Measurements from ENCODE around the gene CDH2. TPM values are rescaled to one million over a fixed set of nuclear protein-coding genes. Genes with fewer than 3 reads are reported as not detected.

Gene CDH2
- total and polyA plus RNA-seq, 4 donors, result 14.2 to 49.5 (median 26.4) TPM

- DNase-seq (ENCODE audit: low spot score), result no peak
- WGBS, result 77% methylated on average over 3 of the region's 3 CpGs
- Histone ChIP-seq H3K27me3 (ENCODE audit: control insufficient read depth in 4 of 4, insufficient read depth in 4 of 4, low read length in 3 of 4) (no peaks in the 10 kb centered on the region), H3K4me3 (ENCODE audit: low read depth in 1 of 3, low read length in 3 of 3) (no peak overlapping the region), H3K27ac (ENCODE audit: low read depth in 1 of 2, low read length in 2 of 2) (no peak overlapping the region), H3K4me1 (ENCODE audit: control insufficient read depth in 4 of 4, insufficient read depth in 4 of 4, low read length in 3 of 4) (no peaks in the 10 kb centered on the region), H3K9me3 (ENCODE audit: control insufficient read depth in 4 of 4, low read length in 3 of 4) (no peaks in the 10 kb centered on the region), H3K36me3 (ENCODE audit: control insufficient read depth in 4 of 4, insufficient read depth in 3 of 4, low read depth in 1 of 4, low read length in 3 of 4) (no peaks in the 10 kb centered on the region), H3K9ac (ENCODE audit: low read depth in 1 of 2, low read length in 2 of 2) (no peak overlapping the region)
- TF ChIP-seq RAD21 (IDR thresholded peaks at IDR 0.05) (no peak), SP1 (IDR thresholded peaks at IDR 0.05) (no peak), RXRA (IDR thresholded peaks at IDR 0.05) (no peak), GABPA (IDR thresholded peaks at IDR 0.05 in 1 of 2, conservative IDR thresholded peaks at IDR 0.05 in 1 of 2) (no peak), NR2F2 (IDR thresholded peaks at IDR 0.05) (no peak), YY1 (IDR thresholded peaks at IDR 0.05) (no peak), HNF4G (IDR thresholded peaks at IDR 0.05) (no peak), FOXA1 (IDR thresholded peaks at IDR 0.05) (no peak), REST (IDR thresholded peaks at IDR 0.05) (no peak), EGR1 (IDR thresholded peaks at IDR 0.05; ENCODE audit: low read depth in 2 of 2) (no peak), HNF4A (conservative IDR thresholded peaks at IDR 0.05) (no peak), ZBTB33 (IDR thresholded peaks at IDR 0.05) (no peak), TAF1 (conservative IDR thresholded peaks at IDR 0.05) (no peak), FOXA2 (IDR thresholded peaks at IDR 0.05) (no peak), JUND (IDR thresholded peaks at IDR 0.05) (no peak)
- TF ChIP-seq, protein P1, sequence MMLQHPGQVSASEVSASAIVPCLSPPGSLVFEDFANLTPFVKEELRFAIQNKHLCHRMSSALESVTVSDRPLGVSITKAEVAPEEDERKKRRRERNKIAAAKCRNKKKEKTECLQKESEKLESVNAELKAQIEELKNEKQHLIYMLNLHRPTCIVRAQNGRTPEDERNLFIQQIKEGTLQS (IDR thresholded peaks at IDR 0.05), result no peak
- TF ChIP-seq, protein P2, sequence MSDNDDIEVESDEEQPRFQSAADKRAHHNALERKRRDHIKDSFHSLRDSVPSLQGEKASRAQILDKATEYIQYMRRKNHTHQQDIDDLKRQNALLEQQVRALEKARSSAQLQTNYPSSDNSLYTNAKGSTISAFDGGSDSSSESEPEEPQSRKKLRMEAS (IDR thresholded peaks at IDR 0.05), result no peak
- TF ChIP-seq, protein P3, sequence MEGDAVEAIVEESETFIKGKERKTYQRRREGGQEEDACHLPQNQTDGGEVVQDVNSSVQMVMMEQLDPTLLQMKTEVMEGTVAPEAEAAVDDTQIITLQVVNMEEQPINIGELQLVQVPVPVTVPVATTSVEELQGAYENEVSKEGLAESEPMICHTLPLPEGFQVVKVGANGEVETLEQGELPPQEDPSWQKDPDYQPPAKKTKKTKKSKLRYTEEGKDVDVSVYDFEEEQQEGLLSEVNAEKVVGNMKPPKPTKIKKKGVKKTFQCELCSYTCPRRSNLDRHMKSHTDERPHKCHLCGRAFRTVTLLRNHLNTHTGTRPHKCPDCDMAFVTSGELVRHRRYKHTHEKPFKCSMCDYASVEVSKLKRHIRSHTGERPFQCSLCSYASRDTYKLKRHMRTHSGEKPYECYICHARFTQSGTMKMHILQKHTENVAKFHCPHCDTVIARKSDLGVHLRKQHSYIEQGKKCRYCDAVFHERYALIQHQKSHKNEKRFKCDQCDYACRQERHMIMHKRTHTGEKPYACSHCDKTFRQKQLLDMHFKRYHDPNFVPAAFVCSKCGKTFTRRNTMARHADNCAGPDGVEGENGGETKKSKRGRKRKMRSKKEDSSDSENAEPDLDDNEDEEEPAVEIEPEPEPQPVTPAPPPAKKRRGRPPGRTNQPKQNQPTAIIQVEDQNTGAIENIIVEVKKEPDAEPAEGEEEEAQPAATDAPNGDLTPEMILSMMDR (IDR thresholded peaks at IDR 0.05; ENCODE audit: low read depth, low read length, missing input control), result no peak
Measured at GRCh38 chr18:27903906-27904305, 273.0 kb downstream of the CDH2 start.
